GM21723 (cell line): Measurements from ENCODE around the gene UTF1.

Source experiments
- ATAC-seq: cut with Tn5 transposase; IDR thresholded peaks from one replicate; pipeline ENCODE4 v1.9.1; 2021; ENCODE audit warnings: mild to moderate bottlenecking, moderate library complexity; ENCODE audit not compliant: unreplicated experiment

UTF1 gene

DNA sequence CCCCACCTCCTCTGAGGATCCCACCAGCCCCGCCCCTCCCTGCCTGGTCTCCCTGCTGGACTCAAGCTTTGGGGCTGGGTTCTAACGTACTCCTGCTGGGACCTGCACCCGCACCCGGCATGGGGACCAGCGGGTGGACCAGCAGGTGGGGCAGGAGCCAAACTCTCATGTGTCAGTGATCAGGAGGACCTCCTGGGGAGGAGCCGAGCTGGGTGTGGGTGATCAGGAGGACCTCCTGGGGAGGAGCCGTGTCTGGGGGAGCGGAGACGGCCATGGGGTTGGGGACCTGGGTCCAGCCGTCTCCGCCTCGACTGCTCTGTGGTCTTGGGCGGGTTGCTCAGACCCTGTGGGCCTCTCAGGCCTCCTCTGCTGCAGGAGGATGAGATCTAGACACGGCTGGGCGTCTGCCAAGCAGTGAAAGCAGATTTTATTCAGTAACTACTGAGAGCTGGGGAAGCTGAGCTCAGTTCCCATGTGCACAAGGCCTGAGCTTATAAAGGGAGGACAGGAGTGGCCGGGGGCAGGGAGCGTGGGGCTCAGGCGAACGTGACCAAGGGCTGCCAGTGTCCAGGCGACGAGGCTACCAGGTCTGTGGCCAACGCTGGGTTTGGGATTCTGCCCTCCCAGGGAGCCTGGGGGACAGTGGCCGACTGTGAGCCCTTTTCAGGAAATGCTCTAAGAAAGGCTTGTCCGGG is 33.6 kb upstream of the UTF1 start:
- ATAC-seq = no peak

DNA sequence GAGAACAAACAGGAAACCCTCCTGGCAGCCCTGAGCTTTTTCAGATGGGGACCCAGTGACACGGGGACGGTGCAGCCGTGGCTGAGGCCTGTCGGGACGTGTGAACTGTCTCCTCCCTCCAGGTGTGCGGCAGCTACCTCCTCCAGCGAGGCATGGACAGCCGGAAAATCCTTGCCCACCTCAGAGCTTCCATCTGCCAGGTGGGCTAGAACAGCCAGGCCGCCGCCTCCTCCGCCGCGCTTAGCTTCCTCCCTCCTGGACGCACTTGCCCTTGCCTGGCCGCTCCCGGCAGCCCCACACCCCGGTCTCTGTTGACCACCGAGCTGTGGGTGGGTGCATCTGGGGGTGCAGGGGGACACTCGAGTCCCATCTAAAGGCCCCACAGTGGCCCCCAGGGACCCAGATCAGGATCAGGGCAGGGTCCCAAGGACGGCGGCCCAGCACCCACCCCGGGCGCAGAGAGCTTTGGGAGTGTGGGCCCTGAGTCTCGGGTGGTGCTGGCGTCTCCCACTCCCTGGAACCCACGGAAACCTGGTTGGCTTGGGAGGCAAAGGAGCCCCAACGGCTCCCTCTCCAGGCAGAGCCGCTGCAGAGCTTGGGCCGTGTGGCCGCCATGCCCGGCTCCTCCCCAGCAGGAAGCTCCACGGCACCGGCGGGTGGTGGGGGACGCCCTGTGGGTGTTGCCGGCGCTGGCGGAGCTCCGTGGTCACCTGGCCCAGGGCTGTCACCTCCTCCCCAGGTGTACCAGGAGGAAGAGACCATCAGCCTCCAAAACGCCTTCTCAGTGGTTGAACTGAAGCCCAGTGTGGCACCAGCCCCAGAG is 32.9 kb upstream of the UTF1 start:
- no peak for ATAC-seq

DNA sequence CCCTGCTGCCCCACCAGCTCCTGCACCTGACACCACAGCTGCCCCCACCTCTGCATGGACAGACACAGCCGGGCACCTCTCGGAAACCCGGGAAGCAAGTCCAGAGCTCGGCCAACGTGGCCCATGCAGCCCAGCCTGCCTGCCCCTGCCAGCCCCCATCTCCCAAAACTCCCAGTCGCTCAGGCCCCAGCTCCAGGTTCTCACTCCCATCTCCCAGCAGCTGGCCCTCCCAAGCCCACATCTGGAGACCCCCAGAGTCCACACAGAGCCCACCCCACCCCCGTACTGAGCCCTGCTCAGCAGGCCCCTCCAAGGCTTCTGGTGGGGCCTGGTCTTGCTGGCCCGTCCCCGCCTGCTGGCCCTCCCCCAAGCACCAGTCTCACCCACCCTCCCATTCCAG is 32.2 kb upstream of the UTF1 start:
- no peak for ATAC-seq

DNA sequence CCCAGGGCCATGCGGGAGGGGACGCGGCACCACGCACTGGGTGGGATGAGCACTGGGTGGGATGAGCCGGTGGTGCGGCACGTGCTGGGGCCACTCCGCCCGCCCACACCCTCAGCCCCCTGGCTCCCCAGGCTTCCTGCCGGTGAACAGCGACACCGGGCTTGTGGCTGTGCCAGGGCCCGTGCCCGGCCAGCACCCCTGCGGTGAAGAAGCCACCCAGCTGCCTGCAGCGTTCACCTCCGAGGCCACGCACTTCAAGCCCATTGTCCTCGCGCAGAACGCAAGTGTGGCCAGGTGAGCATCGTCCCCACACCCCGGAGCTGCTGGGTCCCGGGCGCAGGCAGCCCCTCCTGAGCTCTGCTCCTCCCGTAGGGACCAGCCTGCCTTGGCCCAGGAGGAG is 31.8 kb upstream of the UTF1 start:
- no peak for ATAC-seq

DNA sequence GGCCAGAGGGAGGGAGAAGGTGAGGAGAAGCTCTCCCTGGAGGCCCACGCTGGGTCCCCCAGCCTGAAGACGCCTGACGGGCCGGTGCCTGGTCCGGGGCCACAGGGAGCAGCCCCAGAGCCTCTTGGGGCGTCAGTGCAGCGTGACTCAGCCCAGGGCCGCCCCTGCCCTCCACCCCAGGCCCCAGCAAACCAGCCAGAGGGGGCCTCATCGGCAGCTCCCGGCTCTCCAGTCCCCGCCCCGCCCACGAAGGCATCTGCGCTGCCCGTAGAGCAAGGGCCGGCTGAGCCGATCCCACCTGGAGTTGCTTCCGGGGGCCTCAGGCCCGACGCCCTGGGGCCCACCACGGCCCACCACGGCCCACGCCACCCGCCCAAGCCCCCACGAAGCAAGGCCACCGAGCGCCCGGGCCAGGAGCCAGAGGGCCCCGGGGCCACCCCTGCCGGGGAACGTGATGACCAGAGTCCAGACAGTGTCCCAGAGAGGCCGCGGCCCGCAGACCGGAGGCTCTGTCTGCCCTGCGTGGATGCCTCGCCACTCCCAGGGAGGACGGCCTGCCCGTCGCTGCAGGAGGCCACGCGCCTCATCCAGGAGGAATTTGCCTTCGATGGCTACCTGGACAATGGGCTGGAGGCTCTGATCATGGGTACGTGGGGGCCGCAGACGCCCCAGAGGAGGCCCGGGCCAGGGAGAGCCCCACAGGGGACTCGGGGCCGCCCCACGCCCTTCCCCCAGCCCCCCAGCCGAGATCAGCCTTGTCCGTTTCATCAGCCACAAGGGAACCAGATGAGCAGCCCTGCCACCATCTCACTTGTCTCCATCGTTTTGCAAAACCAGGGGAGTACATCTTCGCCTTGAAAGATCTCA is 31.2 kb upstream of the UTF1 start:
- ATAC-seq = no peak

DNA sequence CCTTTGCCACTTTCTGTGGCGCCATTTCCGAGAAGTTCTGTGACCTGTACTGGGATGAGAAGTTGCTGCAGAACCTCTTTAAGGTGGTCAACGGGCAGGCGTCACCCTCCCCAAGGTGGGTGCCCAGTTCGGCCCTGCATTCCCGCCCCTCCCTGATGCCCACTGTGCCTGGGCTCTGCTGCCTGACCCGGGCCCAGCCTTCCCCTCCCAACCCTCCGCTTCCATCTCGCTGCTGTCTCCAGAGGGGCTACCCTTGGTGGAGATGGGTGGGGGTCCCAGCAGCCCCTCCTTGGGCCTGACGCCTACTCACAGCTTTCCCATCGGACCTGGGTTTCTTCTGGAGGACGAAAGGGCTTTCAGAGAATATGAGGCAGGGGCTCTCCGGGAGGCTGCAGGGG is 30.5 kb upstream of the UTF1 start:
- no peak for ATAC-seq

DNA sequence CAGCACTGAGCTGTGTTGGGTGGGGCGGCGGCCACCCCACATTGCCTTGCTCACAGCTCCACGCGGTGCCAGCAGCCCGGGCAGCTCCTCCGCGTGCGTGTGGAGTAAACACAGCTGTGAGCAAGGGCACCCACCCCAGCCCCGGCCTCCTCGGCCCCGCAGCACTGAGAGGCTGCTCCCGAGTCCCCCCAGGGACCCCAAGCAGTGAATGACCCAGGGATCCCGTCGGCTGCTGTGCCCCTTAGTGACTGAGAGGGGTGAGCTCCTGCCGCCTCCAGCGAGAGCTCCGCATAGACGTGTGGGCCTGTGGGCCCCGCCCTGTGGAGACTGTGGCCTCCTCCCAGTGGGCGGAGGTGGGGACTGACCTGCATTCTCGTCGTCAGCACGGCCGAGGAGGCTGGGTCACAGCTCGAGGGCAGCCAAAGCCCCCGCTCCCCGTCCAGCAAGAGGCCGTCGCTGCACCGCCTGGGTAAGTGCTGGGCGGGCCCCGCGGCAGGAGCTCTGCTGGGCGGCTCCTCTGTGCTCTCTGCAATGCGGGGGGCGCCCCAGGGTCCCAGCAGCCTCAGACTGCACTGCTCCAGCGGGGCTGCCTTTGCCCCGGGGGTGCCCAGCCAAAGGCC is 29.9 kb upstream of the UTF1 start:
- no peak for ATAC-seq

DNA sequence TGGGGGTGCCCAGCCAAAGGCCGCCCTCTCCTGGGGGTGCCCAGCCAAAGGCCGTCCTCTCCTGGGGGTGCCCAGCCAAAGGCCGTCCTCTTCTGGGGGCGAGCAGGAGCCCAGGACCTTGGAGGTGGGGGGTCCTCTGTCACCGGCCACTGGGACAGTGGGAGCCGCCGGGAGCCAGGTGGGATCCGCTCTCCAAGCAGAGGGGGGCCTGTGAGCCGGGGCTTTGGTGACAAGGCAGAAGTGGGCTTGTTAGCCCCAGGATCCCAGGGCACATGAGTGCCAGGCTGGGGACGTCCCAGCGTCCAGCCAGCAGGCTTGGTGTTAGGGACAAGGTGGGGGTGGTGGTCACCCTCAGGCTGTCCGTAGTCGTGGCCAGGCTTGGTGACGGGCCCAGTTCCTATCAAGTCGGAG is 29.4 kb upstream of the UTF1 start:
- no peak for ATAC-seq

DNA sequence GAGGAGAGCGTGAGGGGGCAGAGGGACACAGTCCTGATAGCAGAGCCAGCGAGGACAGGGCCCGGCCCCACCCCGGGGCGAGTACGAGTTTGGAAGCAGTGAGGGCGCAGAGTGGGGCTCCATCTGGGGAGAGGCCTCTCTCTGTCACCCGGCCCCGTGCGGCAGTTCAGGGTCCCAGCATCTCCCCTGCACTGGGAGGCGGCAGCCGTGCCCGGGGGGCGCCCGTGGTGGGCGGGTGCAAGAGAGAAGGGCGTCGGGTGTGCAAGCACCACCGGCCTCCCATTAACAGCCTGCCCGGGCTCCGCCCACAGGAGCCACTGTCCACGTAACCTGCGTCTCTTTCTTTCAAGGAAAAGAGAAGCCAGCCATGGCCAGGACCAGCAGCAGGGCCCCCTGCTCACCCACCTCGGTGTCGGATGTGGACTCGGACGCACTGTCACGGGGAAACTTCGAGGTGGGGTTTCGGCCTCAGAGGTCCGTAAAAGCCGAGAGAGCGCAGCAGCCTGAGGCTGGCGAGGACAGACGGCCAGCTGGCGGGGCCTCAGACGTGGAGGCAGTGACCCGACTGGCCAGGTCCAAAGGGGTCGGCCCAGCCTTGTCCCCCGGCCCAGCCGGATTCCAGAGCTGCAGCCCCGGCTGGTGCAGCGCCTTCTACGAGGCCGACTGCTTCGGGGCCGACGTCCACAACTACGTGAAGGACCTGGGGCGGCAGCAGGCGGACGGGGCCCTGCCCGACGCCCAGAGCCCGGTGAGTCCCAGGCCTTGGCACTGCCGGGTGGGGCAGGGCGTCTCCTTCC is 28.7 kb upstream of the UTF1 start:
- no peak for ATAC-seq

DNA sequence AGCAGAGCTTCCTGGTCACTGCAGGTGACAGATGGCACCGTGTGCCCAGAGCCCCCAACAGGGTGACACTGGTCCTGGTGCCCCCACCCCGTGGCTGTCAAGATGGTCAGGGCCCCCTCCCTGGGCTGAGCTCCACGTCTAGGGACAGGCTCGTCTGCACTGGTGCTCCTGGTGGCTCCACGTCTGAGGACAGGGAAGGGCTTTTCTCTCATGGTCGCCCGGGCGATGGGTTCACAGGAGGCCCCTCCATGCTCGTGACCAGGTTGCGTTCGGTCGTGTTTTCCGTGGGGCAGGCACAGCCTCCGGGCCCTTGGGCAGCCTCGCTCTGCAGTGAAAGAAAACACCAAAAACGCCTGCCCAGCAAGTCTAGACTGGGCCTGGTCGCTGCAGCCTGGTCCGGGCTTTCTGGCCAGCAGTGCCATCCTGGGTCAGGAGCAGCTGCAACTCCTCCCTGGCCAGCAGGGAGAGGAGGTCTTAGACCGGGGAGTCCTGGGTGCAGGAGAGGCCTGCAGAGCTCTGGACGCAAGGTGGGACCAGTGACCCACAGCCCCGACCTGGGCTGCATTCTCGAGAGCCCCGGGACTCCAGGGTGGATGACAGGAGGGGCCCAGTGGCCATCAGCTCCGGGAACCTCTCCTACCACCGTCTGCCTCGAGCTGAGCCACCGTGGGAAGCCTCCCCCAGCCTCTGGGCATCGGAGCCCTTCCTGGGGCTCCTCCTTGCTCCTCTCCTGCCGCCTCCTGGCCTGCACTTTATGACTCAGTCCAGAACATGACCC is 27.9 kb upstream of the UTF1 start:
- no peak for ATAC-seq

DNA sequence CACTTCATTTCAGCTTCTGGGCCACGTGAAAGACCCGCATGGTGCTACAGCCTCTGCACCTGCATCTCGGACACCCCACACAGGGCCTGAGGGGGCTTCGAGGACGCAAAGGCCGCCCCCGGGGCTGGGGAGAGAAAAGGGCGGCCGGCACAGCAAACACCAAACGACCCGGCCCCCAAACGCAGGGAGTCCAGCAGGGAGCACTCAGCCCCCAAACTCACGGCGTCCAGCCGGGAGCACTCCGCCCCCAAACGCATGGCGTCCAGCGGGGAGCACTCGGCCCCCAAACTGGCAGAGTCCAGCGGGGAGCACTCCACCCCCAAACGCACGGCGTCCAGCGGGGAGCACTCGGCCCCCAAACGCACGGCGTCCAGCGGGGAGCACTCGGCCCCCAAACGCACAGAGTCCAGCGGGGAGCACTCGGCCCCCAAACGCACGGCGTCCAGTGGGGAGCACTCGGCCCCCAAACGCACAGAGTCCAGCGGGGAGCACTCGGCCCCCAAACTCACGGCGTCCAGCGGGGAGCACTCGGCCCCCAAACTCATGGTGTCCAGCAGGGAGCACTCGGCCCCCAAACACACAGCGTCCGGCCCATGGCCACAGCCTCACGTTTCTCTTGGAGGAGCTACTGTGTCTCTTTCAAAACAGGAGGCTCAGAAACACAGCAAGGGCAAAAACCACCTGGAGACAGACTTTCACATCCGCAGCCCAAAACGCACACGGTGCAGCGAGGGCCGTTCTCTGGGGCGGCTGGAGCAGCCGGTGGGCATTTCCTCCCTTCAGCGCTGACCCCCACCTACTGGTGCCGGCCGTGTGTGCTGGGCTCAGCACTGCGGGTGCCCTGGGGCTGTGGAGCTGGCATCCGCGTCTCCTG is 27.0 kb upstream of the UTF1 start:
- no peak for ATAC-seq

DNA sequence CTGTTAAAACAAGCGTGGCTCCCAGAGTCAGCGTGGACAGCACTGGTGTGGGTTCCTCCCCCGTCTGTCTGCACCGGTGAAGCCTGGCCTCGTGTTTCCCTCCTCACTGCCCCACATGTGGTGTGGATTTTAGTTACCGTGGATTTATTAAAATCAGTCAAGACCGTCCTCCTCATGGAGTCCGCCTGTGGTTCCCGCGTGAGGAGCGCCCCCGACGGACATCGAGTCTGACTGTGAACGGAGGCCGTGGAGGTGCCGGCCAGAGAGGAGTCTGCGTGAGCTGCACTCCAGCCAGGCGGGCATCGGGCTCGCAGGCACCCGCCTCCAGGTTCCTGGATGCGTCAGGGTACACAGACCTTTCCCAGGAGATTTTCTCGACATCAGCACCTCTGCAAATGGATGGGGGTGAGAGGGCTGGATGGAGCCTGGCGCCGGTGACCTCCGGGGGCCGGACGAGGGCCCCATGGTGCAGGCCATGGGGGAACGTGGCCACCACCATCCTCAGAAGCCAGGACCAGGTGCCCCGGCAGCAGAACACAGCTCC is 26.3 kb upstream of the UTF1 start:
- no peak for ATAC-seq

DNA sequence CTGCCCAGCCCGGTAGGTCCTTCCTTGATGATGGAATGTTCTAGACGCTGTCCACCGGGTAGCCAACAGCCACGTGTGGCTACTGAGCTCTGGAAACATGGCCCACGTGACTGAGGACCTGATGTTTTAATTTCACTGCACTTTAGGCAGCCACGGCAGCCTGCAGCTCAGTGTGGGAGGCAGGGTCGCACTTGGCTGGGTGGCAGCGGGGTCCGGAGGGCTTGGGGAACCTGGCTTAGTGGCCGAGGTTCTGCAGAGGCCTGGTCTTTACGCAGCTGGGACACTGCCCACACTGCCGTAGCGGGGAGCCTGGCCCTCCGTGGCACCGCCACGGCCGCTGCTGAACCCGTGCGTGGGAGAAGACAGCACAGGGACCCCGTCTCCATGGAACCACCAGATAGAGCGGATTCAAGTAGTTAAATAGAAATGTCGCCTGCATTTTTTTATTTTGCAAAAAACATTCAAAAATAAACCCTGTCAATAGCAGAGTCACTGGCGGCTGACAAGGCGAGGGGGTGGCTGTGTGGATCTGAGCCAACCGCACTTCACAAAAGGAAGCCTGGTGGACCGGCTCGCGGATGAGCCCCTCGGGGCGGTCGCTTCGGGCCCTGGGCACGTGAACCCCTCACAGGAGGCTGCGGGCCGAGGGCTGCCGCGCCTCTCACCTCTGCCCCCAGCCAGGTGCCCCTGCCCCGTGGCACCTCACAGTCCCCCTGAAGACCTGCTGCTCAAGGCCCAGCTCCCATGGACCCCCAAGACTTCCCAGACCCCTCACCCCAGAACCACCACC is 25.6 kb upstream of the UTF1 start:
- no peak for ATAC-seq

DNA sequence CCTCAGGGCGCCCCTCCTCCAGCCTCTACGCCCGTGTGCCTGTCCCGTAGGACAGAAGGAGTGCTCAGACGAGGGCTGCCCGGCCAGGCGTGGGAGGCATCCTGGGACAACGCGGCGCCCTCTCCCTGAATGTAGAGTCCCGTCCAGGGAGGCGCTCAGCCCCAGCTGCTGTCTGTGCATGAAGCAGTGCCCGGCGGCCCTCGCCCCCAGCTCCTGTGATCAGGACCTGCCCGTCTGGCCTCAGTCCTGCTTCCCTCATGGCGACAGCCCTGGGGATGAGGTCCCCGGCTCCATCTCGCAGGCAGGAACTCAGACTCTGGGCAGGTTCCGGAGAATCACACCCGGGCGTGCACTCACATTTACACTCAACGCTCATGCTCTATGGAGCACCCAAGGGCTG is 24.9 kb upstream of the UTF1 start:
- no peak for ATAC-seq

DNA sequence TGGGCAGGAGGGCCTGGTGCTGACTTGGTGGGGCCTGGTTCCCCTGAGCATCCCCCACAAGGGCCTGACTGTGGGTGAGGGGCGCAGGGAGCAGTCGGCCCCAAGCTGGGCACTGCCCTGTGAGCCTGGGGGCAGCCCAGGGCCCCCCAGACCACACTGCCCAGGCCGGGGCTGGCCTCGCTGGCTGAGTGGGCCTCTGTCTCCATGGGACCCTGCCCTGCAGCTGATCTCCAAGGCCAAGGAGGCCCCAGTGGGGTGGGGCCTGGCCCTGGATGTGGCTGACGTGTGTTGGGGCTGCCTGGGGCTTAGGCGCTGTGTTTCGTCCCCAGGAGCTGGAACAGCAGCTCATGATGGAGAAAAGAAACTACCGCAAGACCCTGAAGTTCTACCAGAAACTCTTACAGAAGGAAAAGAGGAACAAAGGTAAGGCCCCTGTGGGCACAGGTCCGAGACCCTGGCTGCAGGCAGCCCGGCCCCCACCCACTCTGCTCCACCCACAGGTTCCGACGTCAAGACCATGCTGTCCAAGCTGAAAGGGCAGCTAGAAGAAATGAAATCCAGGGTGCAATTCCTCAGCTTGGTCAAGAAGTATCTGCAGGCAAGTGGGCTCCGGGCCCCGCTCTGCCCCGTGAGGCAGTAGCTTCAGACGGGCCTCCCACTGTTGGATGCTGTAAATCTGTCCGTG is 23.5 kb upstream of the UTF1 start:
- no peak for ATAC-seq

DNA sequence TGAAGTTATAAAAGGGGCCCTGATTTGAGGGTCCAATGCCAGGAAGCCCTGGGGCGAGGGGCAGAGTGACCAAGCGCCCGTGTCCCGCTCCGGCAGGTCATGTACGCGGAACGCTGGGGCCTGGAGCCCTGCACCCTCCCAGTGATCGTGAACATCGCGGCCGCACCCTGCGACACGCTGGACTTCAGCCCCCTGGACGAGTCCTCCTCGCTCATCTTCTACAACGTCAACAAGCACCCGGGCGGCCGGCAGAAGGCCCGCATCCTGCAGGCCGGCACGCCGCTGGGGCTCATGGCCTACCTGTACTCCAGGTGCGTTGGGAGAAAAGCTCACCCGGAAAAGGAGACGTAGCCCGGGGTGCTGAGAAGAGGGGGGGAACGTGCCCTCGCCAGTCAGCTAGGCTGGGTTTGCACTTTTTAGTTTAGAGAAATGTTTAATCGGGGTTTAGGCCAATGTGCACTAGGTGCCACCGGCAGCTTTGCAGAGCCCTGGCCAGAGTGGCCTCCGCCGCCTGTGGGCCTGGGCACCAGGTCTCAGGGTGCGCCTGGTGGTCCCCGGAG is 22.9 kb upstream of the UTF1 start:
- no peak for ATAC-seq

DNA sequence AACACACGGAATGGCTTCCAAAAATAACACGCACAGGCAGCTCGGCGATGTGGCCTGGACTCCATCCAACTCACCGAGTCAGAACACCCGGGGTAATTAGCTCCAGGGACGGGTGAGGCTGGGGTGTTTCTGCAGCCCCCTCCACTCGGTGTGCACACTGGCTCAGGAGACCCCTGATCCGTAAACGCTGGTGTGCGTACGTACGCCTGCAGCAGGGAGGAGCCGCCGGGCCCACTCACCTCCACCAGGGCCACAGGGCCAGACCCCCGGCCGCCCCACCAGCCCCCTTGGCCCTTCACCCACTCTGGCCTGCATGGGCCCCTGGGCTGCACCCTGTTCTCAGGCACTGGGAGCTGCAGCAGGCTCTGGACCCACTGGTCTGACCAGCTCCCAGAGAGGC is 22.4 kb upstream of the UTF1 start:
- no peak for ATAC-seq
